PC-9 (cell line): ENCODE results near the gene NEIL3. TPM values are rescaled to one million over a fixed set of nuclear protein-coding genes. Genes with fewer than 3 reads are reported as not detected.
"Not testable (repeated sequence)": the region's sequence is repeated elsewhere in the genome, so short reads cannot be mapped to it uniquely, and the experiment has no call there.

Source experiments
- BruUV-seq: library from RNA; stranded (reverse); fragments of 400-500 nt; replicated peaks from 2 replicates; lab custom pipeline; 2021; lab: Mats Ljungman, UMichigan
- CTCF ChIA-PET: fragments of 300-600 bp; sonication (Branson Sonifier 250); formaldehyde crosslinking; loops from one replicate; lab custom pipeline; 2022; ENCODE audit warnings: antibody characterized with exemption; lab: Charles Lee
- POLR2A ChIA-PET: fragments of 300-600 bp; sonication (Branson Sonifier 250); formaldehyde crosslinking; loops from one replicate; lab custom pipeline; 2022; ENCODE audit warnings: antibody characterized with exemption; ENCODE audit not compliant: unreplicated experiment; lab: Charles Lee
- DNase-seq, 2 experiments: peaks; one replicate each; pipeline versions ENCODE4 v3.0.0 to v3.0.0-alpha.2; 2015 to 2022; ENCODE audit warnings: mixed read lengths in 1 of 2
- H2AFZ ChIP-seq: fragments of 200-600 bp; sonication (generic); 2 replicates; pipeline ENCODE4 v1.8.1; 2017; ENCODE audit warnings: antibody characterized with exemption
- H3F3A ChIP-seq: fragments of 200-600 bp; sonication (generic); 2 replicates; pipeline ENCODE4 v1.8.1; 2017; ENCODE audit warnings: antibody characterized with exemption, mild to moderate bottlenecking, low read depth; ENCODE audit not compliant: insufficient read depth
- H3K27ac ChIP-seq: fragments of 200-600 bp; sonication (generic); 2 replicates; pipeline ENCODE4 v1.6.1; 2016; ENCODE audit warnings: mixed run types
- H3K27me3 ChIP-seq: fragments of 200-600 bp; sonication (generic); 2 replicates; pipeline ENCODE4 v1.6.1; 2016; ENCODE audit warnings: low read depth, mixed run types; ENCODE audit not compliant: insufficient read depth
- H3K36me3 ChIP-seq: fragments of 200-600 bp; sonication (generic); 2 replicates; pipeline ENCODE4 v1.6.1; 2016; ENCODE audit warnings: low read depth, mixed run types
- H3K4me1 ChIP-seq: fragments of 200-600 bp; sonication (generic); replicated peaks from 2 replicates; pipeline ENCODE4 v1.6.1; 2016; ENCODE audit warnings: mixed run types; ENCODE audit not compliant: insufficient read depth
- H3K4me2 ChIP-seq: fragments of 200-600 bp; sonication (generic); 2 replicates; pipeline ENCODE4 v1.6.1; 2017; ENCODE audit warnings: mixed run types
- H3K4me3 ChIP-seq: fragments of 200-600 bp; sonication (generic); 2 replicates; pipeline ENCODE4 v1.6.1; 2016; ENCODE audit warnings: mixed run types
- H3K79me2 ChIP-seq: fragments of 200-600 bp; sonication (generic); 2 replicates; pipeline ENCODE4 v1.6.1; 2017; ENCODE audit warnings: low read depth, mixed run types
- H3K9me2 ChIP-seq: fragments of 200-600 bp; sonication (generic); 2 replicates; pipeline ENCODE4 v1.8.1; 2017; ENCODE audit warnings: mild to moderate bottlenecking; ENCODE audit not compliant: insufficient read depth
- H3K9me3 ChIP-seq: fragments of 200-600 bp; sonication (generic); 2 replicates; pipeline ENCODE4 v1.8.1; 2016; ENCODE audit warnings: low read depth; ENCODE audit not compliant: insufficient read depth
- H4K20me1 ChIP-seq: fragments of 200-600 bp; sonication (generic); 2 replicates; pipeline ENCODE4 v1.8.1; 2017; ENCODE audit not compliant: insufficient read depth
- CTCF ChIP-seq: fragments of 200-600 bp; sonication (generic); conservative IDR thresholded peaks from 2 replicates; pipeline ENCODE4 v1.6.1; 2017; ENCODE audit warnings: mixed run types, antibody characterized with exemption, mild to moderate bottlenecking, moderate library complexity
- EZH2 ChIP-seq: fragments of 200-600 bp; sonication (generic); IDR thresholded peaks from 2 replicates; pipeline ENCODE4 v1.8.0; 2017; ENCODE audit warnings: antibody characterized with exemption, low read depth
- intact Hi-C: fragments of 100-400 bp; cut with micrococcal nuclease; formaldehyde crosslinking; loops from one replicate; pipeline ENCODE4 v1.10.0; 2022; ENCODE audit not compliant: unreplicated experiment
- total RNA-seq: library from RNA; stranded (reverse); gene quantifications from 2 replicates; pipeline ENCODE4 v1.2.3, GENCODE V29; 2021

The NEIL3 gene
- total RNA-seq, 1 experiment from 2014 or later = 16.2 TPM

DNA sequence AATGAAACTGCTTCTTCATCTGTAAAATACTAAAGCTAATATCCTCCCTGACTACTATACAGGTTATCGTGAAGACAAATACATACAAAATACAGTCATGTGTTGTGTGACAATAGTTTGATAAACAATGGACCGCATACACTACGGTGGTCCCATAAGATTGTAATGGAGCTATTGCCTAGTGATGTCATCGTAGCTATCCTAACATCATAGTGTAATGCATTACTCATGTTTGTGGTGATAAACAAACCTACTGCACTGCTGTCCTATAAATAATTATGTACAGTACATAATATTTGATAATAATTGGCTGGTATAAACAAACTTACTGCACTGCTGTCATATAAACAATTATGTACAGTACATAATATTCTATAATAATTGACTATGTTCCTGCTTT, 5.6 kb upstream of the NEIL3 start:
- no TSS peak for BruUV-seq
- DNase-seq = no peak
- POLR2A ChIA-PET = no interaction called here

DNA sequence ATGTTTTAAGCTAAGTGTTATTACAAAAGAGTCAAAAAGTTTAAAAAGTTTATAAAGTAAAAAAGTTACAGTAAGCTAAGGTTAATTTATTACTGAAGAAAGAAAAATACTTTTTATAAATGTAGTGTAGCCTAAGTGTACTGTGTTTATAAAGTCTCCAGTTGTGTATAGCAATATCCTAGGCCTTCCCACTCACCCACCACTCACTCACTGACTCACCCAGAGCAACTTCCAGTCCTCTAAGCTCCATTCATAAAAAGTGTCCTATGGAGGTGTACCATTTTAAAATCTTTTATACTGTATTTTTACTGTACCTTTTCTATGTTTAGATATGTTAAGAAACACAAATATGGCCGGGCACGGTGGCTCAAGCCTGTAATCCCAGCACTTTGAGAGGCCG, 4.8 kb upstream of the NEIL3 start:
- H2AFZ ChIP-seq, H3K4me3 ChIP-seq, H3K79me2 ChIP-seq, BruUV-seq, POLR2A ChIA-PET, H3K27me3 ChIP-seq, H3K36me3 ChIP-seq, intact Hi-C loops, H3K9me2 ChIP-seq, H4K20me1 ChIP-seq, H3K27ac ChIP-seq, H3F3A ChIP-seq, H3K4me1 ChIP-seq, H3K4me2 ChIP-seq, CTCF ChIA-PET, DNase-seq, H3K9me3 ChIP-seq: not testable (repeated sequence)

More for the DNA sequence above, 5.6 kb upstream of the NEIL3 start:
- intact Hi-C loops = no loop called here
- TF ChIP-seq CTCF = no peak
- no peak for TF ChIP-seq EZH2
- no peak overlapping the region for H2AFZ ChIP-seq
- H3K36me3 ChIP-seq = no peaks in the 10 kb centered on the region
- no peaks in the 10 kb centered on the region for H3K9me3 ChIP-seq
- H3K9me2 ChIP-seq = no peaks in the 10 kb centered on the region
- H3K79me2 ChIP-seq = no peaks in the 10 kb centered on the region
- H3F3A ChIP-seq = no peaks in the 10 kb centered on the region
- no peaks in the 10 kb centered on the region for H3K4me1 ChIP-seq
- no peak overlapping the region for H3K27ac ChIP-seq
- no peaks in the 10 kb centered on the region for H3K27me3 ChIP-seq
- CTCF ChIA-PET = no interaction called here
- no peak overlapping the region for H3K4me3 ChIP-seq
- H4K20me1 ChIP-seq = no peaks in the 10 kb centered on the region
- no peak overlapping the region for H3K4me2 ChIP-seq

DNA sequence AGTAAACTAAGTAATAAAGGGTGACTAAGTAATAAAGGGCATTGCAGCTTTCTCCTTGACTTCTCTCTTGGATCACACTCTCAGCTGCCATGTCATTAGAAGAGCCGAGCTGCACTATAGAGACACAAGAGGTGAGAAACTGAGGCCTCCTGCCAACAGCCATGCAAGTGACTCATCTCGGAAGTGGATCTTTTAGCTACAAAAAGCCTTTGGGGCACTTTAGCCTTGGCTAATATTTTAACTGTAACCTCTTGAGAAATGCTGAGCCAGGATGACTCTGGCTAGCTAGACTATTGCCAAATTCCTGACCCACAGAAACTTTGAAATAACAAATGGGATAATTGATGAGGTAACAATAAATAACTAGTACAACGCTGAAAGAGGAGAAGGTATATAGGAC, 1.5 kb upstream of the NEIL3 start:
- Histone ChIP-seq H3K9me3 (no peaks in the 10 kb centered on the region), H3K36me3 (no peaks in the 10 kb centered on the region), H3K79me2 (peaks cover 22% of the 10 kb centered on the region), H2AFZ (no peak overlapping the region), H3K27me3 (no peaks in the 10 kb centered on the region), H4K20me1 (no peaks in the 10 kb centered on the region), H3K4me1 (0 out of 2 replicates have a peak, but pooled peaks cover 6% of the 10 kb centered on the region), H3K4me3 (no peak overlapping the region), H3K27ac (no peak overlapping the region), H3K9me2 (no peaks in the 10 kb centered on the region), H3F3A (no peaks in the 10 kb centered on the region), H3K4me2 (no peak overlapping the region)
- CTCF ChIA-PET = no interaction called here
- TF ChIP-seq CTCF = no peak
- POLR2A ChIA-PET = no interaction called here
- intact Hi-C loops = no loop called here
- no peak for DNase-seq
- BruUV-seq = no TSS peak
